Measurements from ENCODE around the gene GANC.

GANC gene

DNA sequence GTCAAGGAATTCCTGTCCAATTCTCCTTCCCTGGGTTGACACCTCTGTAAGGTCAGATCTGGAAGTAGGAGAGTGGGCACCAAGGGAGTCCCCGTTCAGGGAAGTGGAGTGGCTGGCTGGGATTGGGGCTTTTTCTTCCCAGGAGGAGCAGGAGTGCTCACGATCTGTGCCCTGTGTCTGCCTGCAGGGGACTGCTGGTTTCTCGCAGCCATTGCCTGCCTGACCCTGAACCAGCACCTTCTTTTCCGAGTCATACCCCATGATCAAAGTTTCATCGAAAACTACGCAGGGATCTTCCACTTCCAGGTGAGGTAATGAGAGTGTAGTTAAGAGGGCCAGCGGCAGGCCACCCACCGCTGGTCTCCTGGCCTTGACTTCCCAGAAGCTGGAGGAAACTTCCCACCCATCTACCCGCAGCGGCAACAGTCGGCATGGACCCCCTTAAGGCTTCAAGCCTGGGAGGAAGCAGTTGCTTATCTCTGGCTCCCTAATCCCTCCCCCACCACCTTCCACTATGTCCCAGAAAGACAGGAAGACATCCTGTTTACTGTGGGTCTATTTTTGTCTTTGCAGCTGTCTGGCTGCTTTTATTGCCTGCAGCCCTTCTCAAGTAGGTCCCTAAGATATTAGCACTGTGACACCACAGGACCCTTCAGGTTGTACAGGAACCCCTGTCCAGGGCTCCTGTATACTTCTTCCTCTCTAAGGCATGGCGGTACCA lies 113.1 kb downstream of the GANC start:
- no peak for DNase-seq

DNA sequence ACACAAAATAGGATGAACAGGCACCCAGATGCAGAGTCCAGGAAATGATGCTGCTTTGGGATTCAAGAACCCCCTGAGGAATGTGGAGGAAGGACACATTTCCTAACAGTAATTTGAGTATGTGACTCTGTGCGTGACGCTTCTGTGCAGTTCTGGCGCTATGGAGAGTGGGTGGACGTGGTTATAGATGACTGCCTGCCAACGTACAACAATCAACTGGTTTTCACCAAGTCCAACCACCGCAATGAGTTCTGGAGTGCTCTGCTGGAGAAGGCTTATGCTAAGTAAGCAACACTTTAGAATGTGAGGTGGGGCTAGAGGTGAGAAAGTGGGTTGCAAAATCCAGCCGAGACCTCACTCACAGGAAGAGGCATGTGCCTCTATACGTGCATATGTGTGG lies 114.6 kb downstream of the GANC start:
- DNase-seq = no peak

DNA sequence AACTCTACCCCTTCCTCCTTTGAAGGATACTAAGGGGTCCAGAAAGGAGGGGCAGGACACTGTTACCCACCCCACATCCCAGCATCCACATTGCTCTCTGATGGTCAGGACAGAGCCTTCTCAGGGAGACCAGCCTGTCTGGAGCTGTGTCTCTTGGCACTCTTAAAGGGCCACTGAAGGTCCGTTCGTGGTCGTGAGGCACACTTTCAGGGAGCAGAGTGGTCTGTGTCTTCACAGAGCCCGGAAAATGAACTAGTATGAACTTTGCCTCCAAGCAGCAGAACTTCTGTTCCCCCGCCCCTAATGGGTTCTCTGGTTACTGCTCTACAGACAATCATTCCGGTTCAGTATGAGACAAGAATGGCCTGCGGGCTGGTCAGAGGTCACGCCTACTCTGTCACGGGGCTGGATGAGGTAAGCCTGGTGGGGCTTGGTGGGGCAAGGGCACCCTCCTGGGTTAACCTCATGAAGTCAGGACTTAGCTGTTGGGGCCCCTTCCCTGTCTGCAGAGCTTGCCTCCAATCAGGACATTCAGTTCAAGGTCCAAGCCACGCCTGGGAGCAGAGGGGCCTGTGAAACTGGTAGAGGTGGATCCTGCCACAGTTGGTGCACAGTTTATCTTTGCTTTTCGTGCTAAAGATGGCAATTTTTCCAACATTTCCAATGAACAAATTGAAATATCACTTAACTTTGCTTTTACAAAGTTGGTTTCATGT lies 119.5 kb downstream of the GANC start:
- no peak for DNase-seq

DNA sequence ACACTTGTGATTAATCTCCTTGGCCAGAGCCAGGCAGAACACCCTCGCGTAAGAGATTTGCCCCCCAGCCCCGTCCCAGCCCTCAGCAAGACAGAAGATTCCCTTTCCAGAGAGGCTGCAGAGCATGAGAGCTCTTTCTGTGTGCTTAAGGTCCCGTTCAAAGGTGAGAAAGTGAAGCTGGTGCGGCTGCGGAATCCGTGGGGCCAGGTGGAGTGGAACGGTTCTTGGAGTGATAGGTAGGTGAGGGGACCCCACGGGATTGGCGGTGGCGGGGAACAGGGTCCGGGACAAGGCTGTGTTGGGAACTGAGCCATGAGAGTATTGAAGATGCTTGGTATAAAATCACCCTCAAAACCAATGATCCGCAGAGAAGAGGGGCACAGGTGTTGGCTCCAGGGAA lies 121.1 kb downstream of the GANC start:
- DNase-seq = no peak

DNA sequence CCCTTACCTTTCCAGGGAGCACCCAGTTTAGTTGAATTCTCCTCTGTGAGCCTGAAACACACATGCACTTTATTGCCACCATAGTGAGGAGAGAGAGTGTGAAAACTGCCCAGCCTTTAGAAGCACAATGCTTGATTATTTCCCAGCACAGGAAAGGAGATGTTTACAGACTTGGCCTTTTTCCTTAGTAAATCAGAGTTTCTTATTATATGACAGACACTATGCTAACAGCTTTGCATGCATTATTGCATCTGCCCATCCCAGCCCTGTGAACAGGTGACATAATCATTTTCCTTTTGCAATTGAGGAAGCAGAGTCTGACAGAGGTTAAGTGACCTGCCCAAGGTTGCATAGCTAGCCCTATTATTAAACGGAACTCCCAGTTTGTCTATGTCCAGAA lies 122.8 kb downstream of the GANC start:
- DNase-seq = no peak

DNA sequence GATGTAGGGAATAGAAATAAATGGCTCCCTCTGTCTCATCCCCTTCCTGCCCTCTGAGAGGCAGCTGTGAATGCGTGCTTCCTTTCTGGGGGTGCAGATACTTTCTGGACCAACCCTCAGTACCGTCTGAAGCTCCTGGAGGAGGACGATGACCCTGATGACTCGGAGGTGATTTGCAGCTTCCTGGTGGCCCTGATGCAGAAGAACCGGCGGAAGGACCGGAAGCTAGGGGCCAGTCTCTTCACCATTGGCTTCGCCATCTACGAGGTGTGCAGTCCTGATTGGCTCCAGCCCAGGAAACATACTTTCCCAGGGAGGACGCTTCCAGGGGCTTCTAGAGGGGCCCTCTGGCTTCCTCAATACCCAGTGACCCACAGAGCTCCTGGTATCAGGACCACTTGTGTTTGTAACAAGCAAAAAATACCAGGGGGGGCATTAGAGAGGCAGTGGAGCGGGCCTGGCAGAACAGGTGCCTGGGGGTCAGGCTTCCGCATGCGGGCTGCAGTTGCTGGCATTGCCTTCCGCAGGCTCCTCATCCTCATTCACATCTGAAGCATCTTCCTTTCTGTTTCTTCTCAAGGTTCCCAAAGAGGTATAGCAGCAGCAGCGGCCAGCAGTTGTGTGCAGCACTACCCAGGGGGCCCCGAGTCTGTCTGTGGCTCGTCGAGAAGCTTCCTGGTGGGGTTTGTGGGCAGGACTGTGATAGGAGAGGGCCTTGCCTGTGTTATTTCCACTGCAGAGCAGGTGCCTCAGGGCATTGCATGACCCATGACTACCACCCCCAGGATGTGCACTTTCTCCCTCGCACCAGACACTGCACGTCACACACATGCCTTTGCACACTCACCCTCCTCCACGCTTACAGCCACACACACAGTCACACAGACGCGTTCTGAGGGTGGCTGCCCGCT lies 128.8 kb downstream of the GANC start:
- no peak for DNase-seq

DNA sequence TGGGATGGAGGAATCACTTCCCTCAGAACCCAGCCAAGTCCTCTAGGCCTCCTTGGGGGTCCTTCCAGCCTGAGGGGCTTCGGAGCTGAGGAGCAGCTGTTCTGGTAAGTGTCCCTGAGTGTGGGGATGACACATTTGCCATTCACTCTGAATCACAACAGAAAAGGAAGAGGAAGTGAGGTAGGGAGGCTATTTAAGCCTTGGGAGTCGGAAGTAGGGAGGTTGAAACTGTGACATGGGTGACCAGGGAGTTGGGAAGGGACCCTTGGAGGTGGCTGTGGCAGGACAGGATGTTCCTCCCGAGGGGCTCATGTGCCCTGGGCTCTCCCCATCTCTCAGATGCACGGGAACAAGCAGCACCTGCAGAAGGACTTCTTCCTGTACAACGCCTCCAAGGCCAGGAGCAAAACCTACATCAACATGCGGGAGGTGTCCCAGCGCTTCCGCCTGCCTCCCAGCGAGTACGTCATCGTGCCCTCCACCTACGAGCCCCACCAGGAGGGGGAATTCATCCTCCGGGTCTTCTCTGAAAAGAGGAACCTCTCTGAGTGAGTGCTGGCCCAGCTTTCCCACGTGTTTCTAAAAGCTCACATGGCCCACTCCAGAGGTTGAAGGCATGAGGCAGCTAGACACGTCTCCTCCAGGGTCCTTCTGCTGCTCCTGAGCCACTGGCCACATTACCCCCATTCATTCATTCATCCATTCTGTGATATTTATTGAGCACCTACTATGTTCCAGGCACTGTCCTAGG lies 129.6 kb downstream of the GANC start:
- DNase-seq = no peak

DNA sequence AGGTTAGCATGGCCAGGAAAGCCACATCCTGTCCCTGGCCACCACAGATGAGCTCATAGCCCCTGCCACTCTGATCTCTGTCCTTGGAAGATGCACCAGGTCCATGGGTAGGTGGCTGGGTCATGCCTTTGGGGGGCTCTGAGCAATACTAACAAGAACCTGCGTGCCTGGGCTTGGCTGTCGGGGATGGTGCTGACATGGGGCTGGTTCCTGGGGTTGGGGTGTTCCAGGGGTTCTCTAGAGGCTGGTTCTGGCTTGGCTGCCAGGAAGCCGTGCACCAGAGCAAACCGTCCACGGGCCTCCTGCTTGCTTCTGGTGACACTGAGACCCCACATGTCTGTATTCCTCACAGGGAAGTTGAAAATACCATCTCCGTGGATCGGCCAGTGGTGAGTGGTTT lies 130.4 kb downstream of the GANC start:
- no peak for DNase-seq

DNA sequence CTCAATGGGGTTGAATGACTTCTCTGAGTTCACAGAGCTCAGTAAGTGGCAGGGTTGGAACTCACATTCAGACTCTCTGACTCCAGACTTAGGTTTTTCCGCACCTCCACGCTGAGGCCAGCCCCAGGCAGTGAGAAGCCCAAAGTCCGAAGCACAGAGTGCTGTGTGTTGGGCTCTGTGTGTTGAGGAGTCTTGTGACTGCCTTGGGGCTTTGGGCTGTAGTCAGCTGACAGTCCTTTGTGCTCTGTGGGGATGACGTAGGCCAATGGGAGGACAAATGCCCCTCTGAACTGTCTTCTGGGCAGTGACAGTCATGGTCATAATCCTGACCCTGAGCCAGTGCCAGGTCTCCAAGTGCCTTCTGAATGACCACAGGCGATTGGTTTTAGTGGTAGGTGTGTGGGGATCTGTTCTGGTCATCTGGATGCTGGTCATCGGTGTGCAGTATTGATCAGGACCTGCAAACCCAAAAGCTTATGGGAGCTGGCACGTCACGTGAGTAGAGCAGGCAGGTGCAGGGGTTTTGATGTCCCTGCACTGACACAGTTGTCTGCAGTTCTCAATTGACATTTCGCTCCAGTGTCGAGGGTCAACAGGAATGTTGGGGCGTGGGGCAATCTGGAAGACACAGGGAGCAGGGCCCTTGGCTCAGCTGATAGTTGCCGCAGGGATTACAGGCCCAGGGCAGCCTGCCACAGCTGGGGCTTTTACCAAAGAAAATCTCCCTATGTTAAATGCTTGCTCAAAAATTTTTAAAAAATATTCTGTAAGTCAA lies 131.6 kb downstream of the GANC start:
- no peak for DNase-seq

DNA sequence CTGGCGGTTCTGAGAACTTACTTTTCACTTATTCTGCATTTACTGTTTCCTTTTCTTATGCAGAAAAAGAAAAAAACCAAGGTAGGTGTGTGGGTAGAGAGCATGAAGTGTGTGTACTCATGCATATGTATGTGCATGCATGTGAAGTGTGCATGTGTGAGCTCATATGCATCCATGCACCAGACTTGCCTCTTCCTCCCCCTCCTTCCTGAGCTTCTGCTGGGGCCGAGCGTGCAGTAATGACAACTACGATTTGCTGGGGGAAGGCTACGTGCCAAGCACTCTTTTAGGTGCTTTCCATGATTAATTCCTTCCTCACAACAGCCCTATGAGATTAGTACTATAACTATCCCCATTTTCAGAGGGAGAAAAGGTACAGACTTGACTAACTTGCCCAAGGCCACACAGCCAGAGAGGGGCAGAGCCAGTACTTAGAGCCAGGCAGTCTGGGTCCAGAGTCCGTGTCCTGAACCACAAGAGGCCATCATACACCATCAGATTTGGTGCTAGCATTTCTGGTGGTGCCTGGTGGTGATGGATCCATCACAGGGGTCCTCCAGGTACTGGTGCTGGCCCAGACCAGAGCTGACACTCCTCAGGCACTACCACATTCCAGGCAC lies 133.0 kb downstream of the GANC start:
- DNase-seq = no peak
